Activated naive CD4-positive, alpha-beta T cell treated with anti-CD3 and anti-CD28 coated beads, Interleukin-2, amount 50 U/mL, for 72 hours (primary cell): ENCODE measurements around the gene B4GALT1. TPM values are rescaled to one million over a fixed set of nuclear protein-coding genes. Genes with fewer than 3 reads are reported as not detected.

Source experiments
- ATAC-seq, 2 donors: fragments of 150-1000 bp; cut with Tn5 transposase; 2 replicates each; pipeline ENCODE4 v1.10.0; 2021; ENCODE audit warnings: mild to moderate bottlenecking in 2 of 2, moderate library complexity in 2 of 2
- DNase-seq, 2 donors: peaks; one replicate each; pipeline ENCODE4 v3.0.0; 2021 to 2022; ENCODE audit warnings: low spot score in 2 of 2
- H3K27ac Mint-ChIP-seq, 2 donors: one replicate each; pipeline ENCODE4 v1.8.0; 2022; ENCODE audit warnings: mild to moderate bottlenecking in 2 of 2, mixed read lengths in 2 of 2
- H3K36me3 Mint-ChIP-seq, 2 donors: one replicate each; pipeline ENCODE4 v1.8.0; 2022; ENCODE audit warnings: mixed read lengths in 2 of 2
- H3K9me3 Mint-ChIP-seq, 2 donors: one replicate each; pipeline ENCODE4 v1.8.0; 2022; ENCODE audit warnings: mixed read lengths in 2 of 2
- total RNA-seq, 2 donors: library from RNA; stranded (reverse); gene quantifications; one replicate each; pipeline ENCODE4 v1.2.3, GENCODE V29; 2022

Gene B4GALT1
- total RNA-seq, result 10 to 100 TPM; 47.8 to 49.2 TPM

GRCh38 chr9:33167084-33167971 is at the start of gene B4GALT1:
Gene B4GALT1, minus strand, starts transcription at chr9:33167336. Its CDS starts 167 bp downstream, at chr9:33167169.
- Mint-ChIP-seq H3K36me3 (peaks cover 19 to 22% of the 10 kb centered on the region in 2 donors), H3K9me3 (no peaks in the 10 kb centered on the region), H3K27ac (peak within 1 kb of the TSS; percentile 98 to 99)
- DNase-seq (peak; percentile 93), ATAC-seq (peak; percentile 81 to 85)

GRCh38 chr9:33211695-33212393 is 44.7 kb upstream of the B4GALT1 start:
- no peaks in the 10 kb centered on the region for H3K36me3 Mint-ChIP-seq
- no peak for ATAC-seq
- no peaks in the 10 kb centered on the region for H3K9me3 Mint-ChIP-seq
- H3K27ac Mint-ChIP-seq, result no peak overlapping the region
- no peak for DNase-seq

DNA sequence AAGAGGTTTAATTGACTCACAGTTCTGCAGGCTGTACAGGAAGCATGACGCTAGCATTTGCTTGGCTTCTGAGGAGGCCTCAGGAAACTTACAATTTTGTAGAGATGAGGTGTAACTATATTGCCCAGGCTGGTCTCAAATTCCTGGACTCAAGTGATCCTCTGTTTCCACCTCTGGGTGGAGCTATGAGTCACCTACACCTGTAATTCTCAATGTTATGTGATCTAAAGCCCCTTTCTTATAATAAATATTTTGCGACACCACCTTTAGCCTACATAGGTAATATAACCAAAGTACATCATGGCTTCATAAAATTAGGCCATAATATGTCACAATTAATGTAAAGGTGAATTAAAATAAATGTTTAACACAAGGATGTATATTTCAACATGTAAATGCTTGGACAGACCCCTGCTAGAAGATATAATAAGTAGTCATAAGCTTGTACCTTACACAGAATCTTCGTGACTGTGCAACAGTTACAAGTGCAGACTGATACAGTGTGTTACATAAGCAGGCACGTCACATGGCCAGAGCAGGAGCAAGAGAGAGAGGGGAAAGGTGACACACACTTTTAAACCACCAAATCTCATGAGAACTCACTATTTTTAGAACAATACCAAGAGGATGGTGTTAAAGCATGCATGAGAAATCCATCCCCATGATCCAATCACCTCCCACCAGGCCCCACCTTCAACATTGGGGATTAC is 43.0 kb upstream of the B4GALT1 start:
- DNase-seq (no peak), ATAC-seq (no peak)
- H3K9me3 Mint-ChIP-seq, result no peaks in the 10 kb centered on the region
- H3K36me3 Mint-ChIP-seq, result no peaks in the 10 kb centered on the region
- H3K27ac Mint-ChIP-seq, result no peak overlapping the region

DNA sequence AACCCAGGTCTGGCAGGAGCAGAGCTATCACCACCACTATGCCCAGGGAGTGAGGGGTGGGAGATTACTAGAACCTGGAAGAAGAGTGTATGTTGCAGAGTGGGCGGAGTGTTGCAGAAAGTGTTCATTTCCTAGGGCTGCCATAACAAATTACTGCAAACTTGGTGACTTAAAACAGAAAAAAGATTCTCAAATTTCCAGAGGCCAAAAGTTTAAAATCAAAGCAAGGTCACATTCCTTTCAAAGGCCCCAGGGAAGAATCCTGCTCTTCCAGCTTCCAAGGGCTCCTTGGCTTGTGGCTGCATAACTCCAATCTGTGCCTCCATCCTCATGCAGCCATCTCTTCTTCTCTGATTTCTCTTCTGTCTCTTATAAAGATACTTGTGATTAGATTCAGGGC is 42.3 kb upstream of the B4GALT1 start:
- DNase-seq (no peak), ATAC-seq (no peak)
- H3K27ac Mint-ChIP-seq, result no peak overlapping the region
- H3K36me3 Mint-ChIP-seq, result no peaks in the 10 kb centered on the region
- no peaks in the 10 kb centered on the region for H3K9me3 Mint-ChIP-seq

DNA sequence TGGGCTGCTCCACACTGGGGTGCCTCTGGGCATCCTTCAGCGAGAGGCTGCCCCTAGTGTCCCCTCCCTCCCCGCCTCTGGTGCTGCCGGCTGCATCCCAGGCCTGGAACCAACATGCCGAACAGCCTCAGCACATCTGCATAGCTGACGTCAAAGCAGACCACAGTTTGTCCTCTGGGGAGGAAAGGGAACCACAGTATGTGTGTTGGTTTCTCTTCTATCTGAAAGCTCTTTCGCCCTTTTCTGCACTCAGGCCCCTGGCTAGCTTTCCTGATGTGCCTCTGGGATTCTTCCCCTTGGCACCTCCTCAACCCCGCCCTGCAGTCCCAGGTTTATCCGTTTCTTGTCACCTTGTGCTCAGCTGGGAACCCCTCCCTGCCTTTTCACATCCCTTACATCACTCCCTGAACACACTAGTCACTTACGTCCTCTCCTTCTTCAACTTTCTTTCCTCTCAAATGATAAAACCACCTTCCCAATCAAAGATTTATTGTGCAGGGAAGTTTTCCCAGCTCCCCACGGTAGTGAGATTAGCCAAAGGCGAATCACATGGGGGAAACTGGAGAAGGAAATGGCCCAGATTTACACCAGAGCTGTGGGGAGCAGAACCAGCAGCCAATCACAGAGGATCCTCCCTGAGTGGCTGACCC is 35.5 kb upstream of the B4GALT1 start:
- Mint-ChIP-seq H3K36me3 (no peaks in the 10 kb centered on the region), H3K27ac (no peak overlapping the region), H3K9me3 (no peaks in the 10 kb centered on the region)
- no peak for DNase-seq
- peak; percentile 72 to 73 for ATAC-seq

GRCh38 chr9:33202018-33202417 is 34.9 kb upstream of the B4GALT1 start:
- no peak for DNase-seq
- Mint-ChIP-seq H3K27ac (no peak overlapping the region), H3K9me3 (no peaks in the 10 kb centered on the region), H3K36me3 (no peaks in the 10 kb centered on the region)
- peak in 1 of 2 donors; percentile 36 for ATAC-seq

DNA sequence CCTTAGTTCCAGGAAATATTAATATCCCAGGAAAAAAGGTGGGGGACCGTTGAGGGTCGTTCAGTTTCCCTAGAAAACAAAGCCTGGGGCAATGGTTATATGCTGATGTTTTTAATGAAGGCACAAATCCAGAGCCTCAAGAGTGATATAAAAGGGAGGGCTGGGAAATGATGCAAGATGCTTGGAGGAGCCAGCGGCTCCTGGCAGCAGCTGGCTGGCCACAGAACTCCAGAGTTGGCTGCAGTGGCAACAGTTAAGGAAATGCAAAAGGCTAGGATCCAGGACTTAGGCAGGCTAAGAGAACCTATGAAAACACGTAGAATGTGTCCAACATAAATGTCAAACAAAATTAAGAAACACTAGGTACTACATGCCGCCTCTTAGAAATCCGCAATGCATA is 31.0 kb upstream of the B4GALT1 start:
- Mint-ChIP-seq H3K36me3 (no peaks in the 10 kb centered on the region), H3K9me3 (no peaks in the 10 kb centered on the region), H3K27ac (no peak overlapping the region)
- no peak for DNase-seq
- no peak for ATAC-seq

DNA sequence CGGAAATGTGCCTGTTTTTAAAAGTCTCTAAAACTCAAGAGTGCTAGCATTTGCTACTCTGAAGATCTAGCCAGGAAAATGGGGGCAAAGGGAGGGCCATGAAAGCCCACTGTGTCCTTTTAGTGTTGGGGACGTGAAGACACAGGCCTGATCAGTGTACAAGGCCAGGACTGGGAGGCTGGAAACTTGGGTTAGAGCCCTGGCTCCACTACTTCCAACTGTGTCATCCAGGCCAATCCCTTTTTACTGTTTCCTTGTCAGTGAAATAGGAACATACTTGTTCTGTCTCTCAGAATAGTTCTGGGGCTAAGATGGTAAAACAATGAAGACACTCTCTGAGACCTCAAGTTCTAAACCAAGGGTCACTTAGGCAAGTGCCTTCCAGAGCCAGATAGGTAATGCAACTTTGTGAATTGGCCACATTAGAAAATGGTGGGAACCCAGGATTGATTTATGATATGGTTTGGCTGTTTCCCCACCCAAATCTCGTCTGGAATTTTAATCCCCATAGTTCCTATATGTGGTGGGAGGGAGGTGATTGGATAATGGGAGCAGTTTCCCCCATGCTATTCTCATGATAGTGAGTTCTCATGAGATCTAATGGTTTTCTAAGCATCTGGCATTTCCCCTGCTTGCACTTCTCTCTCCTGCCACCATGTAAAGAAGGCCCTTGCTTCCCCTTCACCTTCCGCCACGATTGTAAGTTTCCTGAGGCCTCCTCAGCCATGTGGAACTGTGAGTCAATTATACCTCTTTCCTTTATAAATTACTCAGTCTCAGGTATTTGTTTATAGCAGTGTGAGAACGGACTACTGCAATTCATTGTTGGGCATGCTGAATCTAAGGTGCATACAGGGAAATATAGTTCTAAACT is 30.4 kb upstream of the B4GALT1 start:
- ATAC-seq (no peak), DNase-seq (no peak)
- no peaks in the 10 kb centered on the region for H3K36me3 Mint-ChIP-seq
- no peaks in the 10 kb centered on the region for H3K9me3 Mint-ChIP-seq
- H3K27ac Mint-ChIP-seq, result no peak overlapping the region

- Mint-ChIP-seq H3K36me3 (no peaks in the 10 kb centered on the region), H3K27ac (peak overlapping the region in 1 of 2 donors; percentile 19)
- ATAC-seq, result no peak
These were observed 29.6 kb upstream of the B4GALT1 start for GRCh38 chr9:33196736-33197135.

DNA sequence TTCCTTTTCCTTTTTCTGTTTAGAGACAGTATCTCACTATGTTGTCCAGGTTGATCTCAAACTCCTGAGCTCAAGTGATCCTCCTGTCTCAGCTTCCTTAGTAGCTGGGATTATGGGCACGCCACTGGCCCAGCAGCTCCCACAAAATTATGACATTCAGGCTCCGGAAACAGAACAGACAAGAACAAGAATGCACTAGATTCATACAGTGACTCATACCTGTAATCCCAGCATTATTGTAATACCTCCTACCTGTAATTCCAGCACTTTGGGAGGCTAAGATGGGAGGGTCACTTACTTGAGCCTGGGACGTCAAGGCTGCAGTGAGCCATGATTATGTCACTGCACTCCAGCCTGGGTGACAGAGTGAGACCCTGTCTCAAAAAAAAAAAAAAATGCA is 26.7 kb upstream of the B4GALT1 start:
- no peak overlapping the region for H3K27ac Mint-ChIP-seq
- DNase-seq (no peak), ATAC-seq (no peak)
- H3K36me3 Mint-ChIP-seq, result no peaks in the 10 kb centered on the region
- no peaks in the 10 kb centered on the region for H3K9me3 Mint-ChIP-seq

More at GRCh38 chr9:33196736-33197135, 29.6 kb upstream of the B4GALT1 start:
- no peak for DNase-seq
- no peaks in the 10 kb centered on the region for H3K9me3 Mint-ChIP-seq

DNA sequence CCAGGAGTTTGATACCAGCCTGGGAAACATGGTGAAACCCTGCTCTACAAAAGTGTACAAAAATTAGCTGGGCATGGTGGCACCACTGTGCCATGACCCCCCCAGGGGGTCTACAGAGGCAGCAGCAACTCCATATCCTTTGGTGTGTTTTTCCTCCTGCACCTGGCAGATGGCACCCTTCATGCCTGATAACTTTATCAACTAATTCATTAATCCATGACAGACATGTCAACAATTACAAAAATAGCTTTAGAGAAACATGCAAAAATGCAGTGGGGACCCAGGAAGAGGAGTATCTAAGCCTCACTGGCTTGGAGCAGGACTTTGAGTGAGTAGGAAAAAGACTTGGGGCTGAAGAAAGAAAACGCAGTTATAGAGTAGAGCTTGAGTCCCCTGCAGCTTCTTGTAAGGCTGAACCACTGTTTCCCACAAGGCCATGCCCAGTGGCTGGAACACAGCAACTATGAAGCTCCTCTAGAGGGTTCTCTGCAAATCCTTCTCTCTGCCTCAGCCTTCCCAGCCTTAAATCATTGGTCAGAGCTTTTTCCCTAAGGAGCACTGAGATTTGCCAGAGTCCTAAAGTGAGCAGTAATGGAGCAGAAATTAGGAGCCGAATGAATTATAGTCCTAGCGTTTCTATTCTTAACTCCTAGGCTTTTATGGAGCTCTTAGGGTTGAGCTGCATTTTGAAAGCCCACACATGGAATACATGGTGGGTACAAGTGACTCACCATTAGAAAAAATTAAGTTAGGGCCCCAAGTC is 25.5 kb upstream of the B4GALT1 start:
- Mint-ChIP-seq H3K9me3 (no peaks in the 10 kb centered on the region), H3K36me3 (no peaks in the 10 kb centered on the region), H3K27ac (no peak overlapping the region)
- no peak for DNase-seq
- ATAC-seq, result no peak

GRCh38 chr9:33190021-33190705 is 23.0 kb upstream of the B4GALT1 start:
- Mint-ChIP-seq H3K36me3 (no peaks in the 10 kb centered on the region), H3K27ac (no peak overlapping the region), H3K9me3 (no peaks in the 10 kb centered on the region)
- DNase-seq, result no peak
- no peak for ATAC-seq

- no peak for ATAC-seq
These were observed 22.2 kb upstream of the B4GALT1 start for GRCh38 chr9:33189331-33189791.

DNA sequence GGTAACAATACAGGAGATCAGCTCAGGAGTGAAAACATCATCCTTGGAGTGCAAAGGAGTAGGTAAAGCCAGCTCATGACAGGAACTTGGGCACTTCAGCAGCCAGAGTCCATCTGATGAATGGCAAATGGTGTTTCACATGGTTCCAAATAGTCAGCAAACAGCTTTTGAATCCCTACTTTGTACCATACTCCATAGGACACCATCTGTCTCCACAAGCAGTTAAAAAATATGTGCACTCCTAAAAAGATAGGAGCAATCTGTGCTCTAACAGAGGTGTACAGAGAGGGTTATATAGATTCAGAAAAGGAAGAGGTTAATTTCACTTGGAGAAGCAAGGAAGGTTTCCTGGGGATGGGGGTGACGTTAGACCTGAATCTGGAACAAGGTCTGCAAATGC is 21.6 kb upstream of the B4GALT1 start:
- ATAC-seq, result no peak
- DNase-seq, result no peak
- Mint-ChIP-seq H3K9me3 (no peaks in the 10 kb centered on the region), H3K27ac (no peak overlapping the region), H3K36me3 (no peaks in the 10 kb centered on the region)

More at GRCh38 chr9:33189331-33189791, 22.2 kb upstream of the B4GALT1 start:
- Mint-ChIP-seq H3K9me3 (no peaks in the 10 kb centered on the region), H3K36me3 (no peaks in the 10 kb centered on the region), H3K27ac (no peak overlapping the region)
- DNase-seq, result no peak
